ENCODE measurements around the gene SRF. TPM values are rescaled to one million over a fixed set of nuclear protein-coding genes. Genes with fewer than 3 reads are reported as not detected.

SRF gene
- total and polyA plus RNA-seq, 4 donors: 2.0 to 11.7 (median 7.1) TPM

GRCh38 chr6:43228951-43229802 lies 58.1 kb downstream of the SRF start, which contains the start of gene DNPH1:
Gene DNPH1 (minus strand): TSS chr6:43229481. CDS start chr6:43229456, 25 bp downstream.
- Histone ChIP-seq H3K4me1 (ENCODE audit: control insufficient read depth in 4 of 4, insufficient read depth in 4 of 4, low read length in 3 of 4) (peaks cover 0 to 13% (median 3%) of the 10 kb centered on the region in 4 donors), H3K27ac (ENCODE audit: low read depth in 1 of 2, low read length in 2 of 2) (peak within 1 kb of the TSS in 1 of 2 donors; percentile 40), H3K4me3 (ENCODE audit: low read depth in 1 of 3, low read length in 3 of 3) (peak within 1 kb of the TSS; percentile 35 to 85 (median 50)), H3K27me3 (ENCODE audit: control insufficient read depth in 4 of 4, insufficient read depth in 4 of 4, low read length in 3 of 4) (no peaks in the 10 kb centered on the region), H3K9ac (ENCODE audit: low read depth in 1 of 2, low read length in 2 of 2) (peak within 1 kb of the TSS in 1 of 2 donors; percentile 71), H3K36me3 (ENCODE audit: control insufficient read depth in 4 of 4, insufficient read depth in 3 of 4, low read depth in 1 of 4, low read length in 3 of 4) (peaks cover 0 to 5% (median 0%) of the 10 kb centered on the region in 4 donors), H3K9me3 (ENCODE audit: control insufficient read depth in 4 of 4, low read length in 3 of 4) (no peaks in the 10 kb centered on the region)
- 4% methylated on average over 82 of the region's 82 CpGs for WGBS
- no peak for TF ChIP-seq GABPA (IDR thresholded peaks at IDR 0.05 in 1 of 2, conservative IDR thresholded peaks at IDR 0.05 in 1 of 2)
- no peak for TF ChIP-seq TAF1 (conservative IDR thresholded peaks at IDR 0.05)
- no peak for TF ChIP-seq ZBTB33 (IDR thresholded peaks at IDR 0.05)
- TF ChIP-seq NR2F2 (IDR thresholded peaks at IDR 0.05): no peak
- no peak for TF ChIP-seq SP1 (IDR thresholded peaks at IDR 0.05)
- TF ChIP-seq REST (IDR thresholded peaks at IDR 0.05): no peak
- no peak for TF ChIP-seq HNF4A (conservative IDR thresholded peaks at IDR 0.05)
- TF ChIP-seq RAD21 (IDR thresholded peaks at IDR 0.05): peak in 1 of 2 donors; percentile 49
- no peak for TF ChIP-seq MAX (IDR thresholded peaks at IDR 0.05)
- TF ChIP-seq FOXA1 (IDR thresholded peaks at IDR 0.05): no peak
- no peak for TF ChIP-seq JUND (IDR thresholded peaks at IDR 0.05)
- peak; percentile 82 for TF ChIP-seq CTCF (IDR thresholded peaks at IDR 0.05; ENCODE audit: low read depth, low read length, missing input control)
- no peak for TF ChIP-seq RXRA (IDR thresholded peaks at IDR 0.05)
- peak; percentile 49 for TF ChIP-seq YY1 (IDR thresholded peaks at IDR 0.05)
- TF ChIP-seq ATF3 (IDR thresholded peaks at IDR 0.05): no peak
- no peak for TF ChIP-seq FOXA2 (IDR thresholded peaks at IDR 0.05)
- no peak for TF ChIP-seq EGR1 (IDR thresholded peaks at IDR 0.05; ENCODE audit: low read depth in 2 of 2)
- TF ChIP-seq HNF4G (IDR thresholded peaks at IDR 0.05): no peak
- peak; percentile 85 for DNase-seq (ENCODE audit: low spot score)

All from liver (tissue), 9 donors.